H9 (cell line): ENCODE data around the gene RNF214. TPM values are rescaled to one million over a fixed set of nuclear protein-coding genes. Genes with fewer than 3 reads are reported as not detected.

Source experiments
- DNase-seq: peaks from one replicate; pipeline ENCODE4 v3.0.0-alpha.2; 2017
- H2AFZ ChIP-seq: one replicate; pipeline ENCODE4 v1.6.1; 2013; ENCODE audit warnings: mild to moderate bottlenecking, low read length, control low read depth, moderate library complexity
- H2AK5ac ChIP-seq: 2 replicates; pipeline ENCODE4 v1.6.1; 2013; ENCODE audit warnings: low read length, control low read depth, mixed read lengths; ENCODE audit not compliant: insufficient read length
- H2BK120ac ChIP-seq: one replicate; pipeline ENCODE4 v1.6.1; 2013; ENCODE audit warnings: low read depth, mild to moderate bottlenecking, low read length, control low read depth, inconsistent platforms; ENCODE audit not compliant: poor library complexity, severe bottlenecking
- H2BK12ac ChIP-seq: 2 replicates; pipeline ENCODE4 v1.6.1; 2013; ENCODE audit warnings: low read length, control low read depth, mixed read lengths, low read depth; ENCODE audit not compliant: insufficient read length
- H2BK15ac ChIP-seq: 2 replicates; pipeline ENCODE4 v1.6.1; 2013; ENCODE audit warnings: low read depth, low read length, control low read depth
- H2BK20ac ChIP-seq: one replicate; pipeline ENCODE4 v1.6.1; 2013; ENCODE audit warnings: low read depth, mild to moderate bottlenecking, low read length, control low read depth, inconsistent platforms; ENCODE audit not compliant: poor library complexity, severe bottlenecking
- H2BK5ac ChIP-seq: 2 replicates; pipeline ENCODE4 v1.6.1; 2013; ENCODE audit warnings: low read length, control low read depth, mixed read lengths; ENCODE audit not compliant: insufficient read length
- H3K14ac ChIP-seq: 2 replicates; pipeline ENCODE4 v1.6.1; 2013; ENCODE audit warnings: low read length, control low read depth; ENCODE audit not compliant: insufficient read depth
- H3K18ac ChIP-seq: 2 replicates; pipeline ENCODE4 v1.6.1; 2013; ENCODE audit warnings: low read depth, mild to moderate bottlenecking, mixed read lengths, low read length, control low read depth; ENCODE audit not compliant: insufficient read length
- H3K23ac ChIP-seq: 2 replicates; pipeline ENCODE4 v1.6.1; 2013; ENCODE audit warnings: low read length, control low read depth, mixed read lengths, low read depth; ENCODE audit not compliant: insufficient read length
- H3K23me2 ChIP-seq: 2 replicates; pipeline ENCODE4 v1.6.1; 2013; ENCODE audit warnings: low read depth, mild to moderate bottlenecking, mixed read lengths, low read length, control low read depth; ENCODE audit not compliant: insufficient read length, poor library complexity, severe bottlenecking
- H3K27ac ChIP-seq: 2 replicates; pipeline ENCODE4 v1.5.1; 2013; ENCODE audit warnings: low read length, control low read depth, mixed read lengths, low read depth; ENCODE audit not compliant: insufficient read length
- H3K27me3 ChIP-seq: 2 replicates; pipeline ENCODE4 v1.6.1; 2013; ENCODE audit warnings: low read length, control low read depth, inconsistent platforms; ENCODE audit not compliant: insufficient read depth
- H3K4ac ChIP-seq: 2 replicates; pipeline ENCODE4 v1.6.1; 2013; ENCODE audit warnings: low read depth, mild to moderate bottlenecking, control low read depth, inconsistent platforms, low read length, moderate library complexity
- H3K4me1 ChIP-seq: 2 replicates; pipeline ENCODE4 v1.6.1; 2013; ENCODE audit warnings: low read length, control low read depth, inconsistent platforms; ENCODE audit not compliant: insufficient read depth
- H3K4me2 ChIP-seq: 2 replicates; pipeline ENCODE4 v1.6.1; 2013; ENCODE audit warnings: low read length, control low read depth, mixed read lengths; ENCODE audit not compliant: insufficient read length, insufficient read depth
- H3K56ac ChIP-seq: 2 replicates; pipeline ENCODE4 v1.6.1; 2013; ENCODE audit warnings: low read depth, mild to moderate bottlenecking, mixed read lengths, low read length, control low read depth; ENCODE audit not compliant: insufficient read length
- H3K79me1 ChIP-seq: 2 replicates; pipeline ENCODE4 v1.6.1; 2013; ENCODE audit warnings: low read depth, mild to moderate bottlenecking, moderate library complexity, low read length, control low read depth, inconsistent platforms; ENCODE audit not compliant: insufficient read depth, poor library complexity, severe bottlenecking
- H3K79me2 ChIP-seq: 2 replicates; pipeline ENCODE4 v1.6.1; 2013; ENCODE audit warnings: low read length, control low read depth, inconsistent platforms; ENCODE audit not compliant: insufficient read depth
- H3K9ac ChIP-seq: 2 replicates; pipeline ENCODE4 v1.6.1; 2013; ENCODE audit warnings: low read length, control low read depth, mixed read lengths; ENCODE audit not compliant: insufficient read length; ENCODE audit errors: extremely low read depth
- H3K9me3 ChIP-seq: one replicate; pipeline ENCODE4 v1.6.1; 2013; ENCODE audit warnings: low read depth, low read length, inconsistent platforms; ENCODE audit not compliant: control insufficient read depth
- H3T11ph ChIP-seq: one replicate; pipeline ENCODE4 v1.6.1; 2013; ENCODE audit warnings: mild to moderate bottlenecking, low read length, control low read depth, inconsistent platforms
- H4K20me1 ChIP-seq: one replicate; pipeline ENCODE4 v1.6.1; 2013; ENCODE audit not compliant: control insufficient read depth, insufficient read length, insufficient read depth
- H4K5ac ChIP-seq: 2 replicates; pipeline ENCODE4 v1.6.1; 2013; ENCODE audit warnings: low read depth, mild to moderate bottlenecking, mixed read lengths, low read length, control low read depth; ENCODE audit not compliant: insufficient read length
- H4K8ac ChIP-seq: replicated peaks from 2 replicates; pipeline ENCODE4 v1.6.1; 2013; ENCODE audit warnings: low read length, control low read depth, mixed read lengths, low read depth; ENCODE audit not compliant: insufficient read length
- H4K91ac ChIP-seq: 2 replicates; pipeline ENCODE4 v1.6.1; 2013; ENCODE audit warnings: low read depth, mild to moderate bottlenecking, moderate library complexity, mixed read lengths, low read length, control low read depth; ENCODE audit not compliant: insufficient read length
- H3K27ac Mint-ChIP-seq, 3 experiments: 2 replicates in 2 of 3; 3 replicates in 1 of 3; pipeline ENCODE4 v1.8.0; 2020 to 2021; ENCODE audit warnings: mixed read lengths in 3 of 3, mild to moderate bottlenecking in 1 of 3, moderate library complexity in 1 of 3
- H3K27me3 Mint-ChIP-seq: 2 replicates; pipeline ENCODE4 v1.8.0; 2021; ENCODE audit warnings: low read depth, mild to moderate bottlenecking, moderate library complexity, mixed read lengths
- H3K36me3 Mint-ChIP-seq, 3 experiments: 2 replicates in 2 of 3; 3 replicates in 1 of 3; pipeline ENCODE4 v1.8.0; 2020 to 2021; ENCODE audit warnings: low read depth in 3 of 3, mixed read lengths in 3 of 3; ENCODE audit not compliant: insufficient read depth in 1 of 3
- H3K4me1 Mint-ChIP-seq, 2 experiments: 2 replicates each; pipeline ENCODE4 v1.8.0; 2020; ENCODE audit warnings: mixed read lengths in 2 of 2
- H3K4me3 Mint-ChIP-seq, 2 experiments: 2 replicates in 1 of 2; 3 replicates in 1 of 2; pipeline ENCODE4 v1.8.0; 2020 to 2021; ENCODE audit warnings: mild to moderate bottlenecking in 2 of 2, mixed read lengths in 2 of 2, moderate library complexity in 1 of 2
- H3K9me3 Mint-ChIP-seq, 2 experiments: 2 replicates in 1 of 2; 3 replicates in 1 of 2; pipeline ENCODE4 v1.8.0; 2020; ENCODE audit warnings: mild to moderate bottlenecking in 2 of 2, mixed read lengths in 2 of 2, moderate library complexity in 1 of 2
- CTCF ChIP-seq: fragments of 200-600 bp; sonication (generic); conservative IDR thresholded peaks from 3 replicates; pipeline ENCODE4 v1.8.0; 2021; ENCODE audit warnings: antibody characterized with exemption, mild to moderate bottlenecking
- WGBS: extraction: QIAGEN DNeasy Blood & Tissue Kit; methylation state at CpG from one replicate; pipeline ENCODE4 v1.1.7; 2013; ENCODE audit warnings: missing lambda C conversion rate, low lambda C conversion rate, mixed read lengths; ENCODE audit not compliant: insufficient read length; ENCODE audit errors: extremely low coverage; 5-methylcytosine and 5-hydroxymethylcytosine counted together
- total RNA-seq: library from RNA; stranded (reverse); gene quantifications from 2 replicates; pipeline ENCODE4 v1.2.1, GENCODE V29; 2021

The RNF214 gene
- total RNA-seq, 1 experiment from 2014 or later, result 26.0 TPM

- Mint-ChIP-seq H3K27ac (no peak overlapping the region), H3K4me1 (no peaks in the 10 kb centered on the region), H3K27me3 (no peaks in the 10 kb centered on the region), H3K9me3 (no peaks in the 10 kb centered on the region), H3K4me3 (no peak overlapping the region), H3K36me3 (peaks cover 0 to 14% (median 11%) of the 10 kb centered on the region in 3 experiments; a peak in 5 of 7 replicates)
- Histone ChIP-seq H3K18ac (no peak overlapping the region), H2BK12ac (no peak overlapping the region), H4K91ac (no peak overlapping the region), H3K23ac (no peak overlapping the region), H3K4me1 (no peaks in the 10 kb centered on the region), H2AK5ac (no peak overlapping the region), H4K8ac (no peak overlapping the region), H3K9me3 (no peaks in the 10 kb centered on the region), H2BK5ac (no peak overlapping the region), H2BK20ac (no peak overlapping the region), H2AFZ (no peak overlapping the region), H2BK120ac (no peak overlapping the region), H3K79me2 (no peaks in the 10 kb centered on the region), H3K4me2 (no peak overlapping the region), H3K56ac (no peak overlapping the region), H4K20me1 (no peaks in the 10 kb centered on the region), H3K23me2 (no peaks in the 10 kb centered on the region), H3K27ac (no peak overlapping the region), H3K79me1 (no peaks in the 10 kb centered on the region), H2BK15ac (no peak overlapping the region), H3K4ac (no peak overlapping the region), H3T11ph (no peak overlapping the region), H3K27me3 (no peaks in the 10 kb centered on the region), H3K14ac (no peak overlapping the region), H4K5ac (no peak overlapping the region), H3K9ac (no peak overlapping the region)
- TF ChIP-seq CTCF, result no peak
- no peak for DNase-seq
- WGBS, result no CpG with 5 or more reads among the region's 6 CpGs
Measured at GRCh38 chr11:117334896-117335295, 102.4 kb downstream of the RNF214 start.
